Loucy (cell line): Measurements from ENCODE around the gene C16orf96.

Source experiments
- CTCF ChIP-seq: fragments of 200-600 bp; sonication (generic); conservative IDR thresholded peaks from 2 replicates; pipeline ENCODE4 v1.5.1; 2014; ENCODE audit warnings: mild to moderate bottlenecking, antibody characterized with exemption, low read length
- EZH2phosphoT487 ChIP-seq: fragments of 200-600 bp; IDR thresholded peaks from 2 replicates; pipeline ENCODE4 v1.6.1; 2018; ENCODE audit warnings: antibody characterized with exemption, mild to moderate bottlenecking, moderate library complexity, borderline replicate concordance

GRCh38 chr16:4625560-4626159 lies 69.5 kb downstream of the C16orf96 start:
- TF ChIP-seq CTCF (no peak), EZH2phosphoT487 (no peak)
